Measurements from ENCODE around the gene FRS3.

FRS3 gene

GRCh38 chr6:41743406-41744235 lies 36.1 kb downstream of the FRS3 start:
- no peak for DNase-seq (ENCODE audit: low read depth)
- H3K4me3 ChIP-seq (ENCODE audit: low read length) = no peak overlapping the region
- no peak for TF ChIP-seq CTCF (IDR thresholded peaks at IDR 0.05; ENCODE audit: insufficient read depth, low read depth, low read length, missing control alignments)

- H3K4me3 ChIP-seq (ENCODE audit: low read length) = no peak overlapping the region
- peak; percentile 45 for DNase-seq (ENCODE audit: low read depth)
- no peak for TF ChIP-seq CTCF (IDR thresholded peaks at IDR 0.05; ENCODE audit: insufficient read depth, low read depth, low read length, missing control alignments)
These were observed 37.8 kb downstream of the FRS3 start for GRCh38 chr6:41741625-41742490.

GRCh38 chr6:41740366-41741162 lies 39.1 kb downstream of the FRS3 start:
- no peak overlapping the region for H3K4me3 ChIP-seq (ENCODE audit: low read length)
- no peak for DNase-seq (ENCODE audit: low read depth)
- no peak for TF ChIP-seq CTCF (IDR thresholded peaks at IDR 0.05; ENCODE audit: insufficient read depth, low read depth, low read length, missing control alignments)

- DNase-seq (ENCODE audit: low read depth) = no peak
- TF ChIP-seq CTCF (IDR thresholded peaks at IDR 0.05; ENCODE audit: insufficient read depth, low read depth, low read length, missing control alignments) = no peak
These were observed 40.7 kb downstream of the FRS3 start for GRCh38 chr6:41739041-41739440.

GRCh38 chr6:41737591-41738130 lies 42.0 kb downstream of the FRS3 start:
- no peak for TF ChIP-seq CTCF (IDR thresholded peaks at IDR 0.05; ENCODE audit: insufficient read depth, low read depth, low read length, missing control alignments)
- H3K4me3 ChIP-seq (ENCODE audit: low read length) = no peak overlapping the region
- DNase-seq (ENCODE audit: low read depth) = no peak

More at GRCh38 chr6:41739041-41739440, 40.7 kb downstream of the FRS3 start:
- H3K4me3 ChIP-seq (ENCODE audit: low read length) = no peak overlapping the region

GRCh38 chr6:41736800-41737555 lies 42.7 kb downstream of the FRS3 start:
- DNase-seq (ENCODE audit: low read depth) = no peak
- H3K4me3 ChIP-seq (ENCODE audit: low read length) = no peak overlapping the region
- no peak for TF ChIP-seq CTCF (IDR thresholded peaks at IDR 0.05; ENCODE audit: insufficient read depth, low read depth, low read length, missing control alignments)

Measured in epithelial cell of esophagus (primary cell).